ENCODE data around the gene WDR70. TPM values are rescaled to one million over a fixed set of nuclear protein-coding genes. Genes with fewer than 3 reads are reported as not detected.

WDR70 gene
- total RNA-seq, 2 donors from 2014 or later = 18.0 to 25.3 TPM

GRCh38 chr5:37557734-37558293 is 178.7 kb downstream of the WDR70 start:
- ATAC-seq (ENCODE audit: insufficient number of reproducible peaks, low FRiP score, low read depth) = no peak
- Histone ChIP-seq H3K9me3 (no peaks in the 10 kb centered on the region), H3K36me3 (no peaks in the 10 kb centered on the region), H3K27ac (no peak overlapping the region), H3K27me3 (replicated peaks; ENCODE audit: insufficient read depth) (no peaks in the 10 kb centered on the region), H3K4me1 (ENCODE audit: control insufficient read depth in 1 of 2, low read depth in 2 of 2) (peaks cover 0 to 6% of the 10 kb centered on the region in 2 donors), H3K4me3 (no peak overlapping the region)
- DNase-seq (ENCODE audit: low spot score) = no peak
- TF ChIP-seq CTCF (IDR thresholded peaks at IDR 0.05) = no peak

GRCh38 chr5:37565062-37565670 is 186.0 kb downstream of the WDR70 start:
- ATAC-seq (ENCODE audit: insufficient number of reproducible peaks, low FRiP score, low read depth) (no peak), DNase-seq (ENCODE audit: low spot score) (no peak)
- H3K4me3 ChIP-seq = no peak overlapping the region
- no peak for TF ChIP-seq CTCF (IDR thresholded peaks at IDR 0.05)
- H3K27me3 ChIP-seq (replicated peaks; ENCODE audit: insufficient read depth) = no peaks in the 10 kb centered on the region
- no peaks in the 10 kb centered on the region for H3K36me3 ChIP-seq
- no peaks in the 10 kb centered on the region for H3K4me1 ChIP-seq (ENCODE audit: control insufficient read depth in 1 of 2, low read depth in 2 of 2)
- H3K9me3 ChIP-seq = no peaks in the 10 kb centered on the region
- no peak overlapping the region for H3K27ac ChIP-seq

- no peaks in the 10 kb centered on the region for H3K9me3 ChIP-seq
- H3K36me3 ChIP-seq = no peaks in the 10 kb centered on the region
- H3K4me3 ChIP-seq = no peak overlapping the region
- no peak for TF ChIP-seq CTCF (IDR thresholded peaks at IDR 0.05)
- no peaks in the 10 kb centered on the region for H3K27me3 ChIP-seq (replicated peaks; ENCODE audit: insufficient read depth)
- ATAC-seq (ENCODE audit: insufficient number of reproducible peaks, low FRiP score, low read depth) (no peak), DNase-seq (ENCODE audit: low spot score) (no peak)
- no peak overlapping the region for H3K27ac ChIP-seq
- no peaks in the 10 kb centered on the region for H3K4me1 ChIP-seq (ENCODE audit: control insufficient read depth in 1 of 2, low read depth in 2 of 2)
Observed at GRCh38 chr5:37567566-37567965, 188.4 kb downstream of the WDR70 start.

GRCh38 chr5:37568018-37568753 is 189.1 kb downstream of the WDR70 start:
- Histone ChIP-seq H3K36me3 (no peaks in the 10 kb centered on the region), H3K4me1 (ENCODE audit: control insufficient read depth in 1 of 2, low read depth in 2 of 2) (no peaks in the 10 kb centered on the region), H3K9me3 (no peaks in the 10 kb centered on the region), H3K27me3 (replicated peaks; ENCODE audit: insufficient read depth) (no peaks in the 10 kb centered on the region), H3K27ac (no peak overlapping the region), H3K4me3 (no peak overlapping the region)
- DNase-seq (ENCODE audit: low spot score) = no peak
- TF ChIP-seq CTCF (IDR thresholded peaks at IDR 0.05) = no peak
- ATAC-seq (ENCODE audit: insufficient number of reproducible peaks, low FRiP score, low read depth) = no peak

GRCh38 chr5:37568893-37569292 is 189.8 kb downstream of the WDR70 start:
- ATAC-seq (ENCODE audit: insufficient number of reproducible peaks, low FRiP score, low read depth) (no peak), DNase-seq (ENCODE audit: low spot score) (no peak)
- Histone ChIP-seq H3K9me3 (no peaks in the 10 kb centered on the region), H3K4me3 (no peak overlapping the region), H3K4me1 (ENCODE audit: control insufficient read depth in 1 of 2, low read depth in 2 of 2) (no peaks in the 10 kb centered on the region), H3K27me3 (replicated peaks; ENCODE audit: insufficient read depth) (no peaks in the 10 kb centered on the region), H3K27ac (no peak overlapping the region), H3K36me3 (no peaks in the 10 kb centered on the region)
- TF ChIP-seq CTCF (IDR thresholded peaks at IDR 0.05) = no peak

Data from thoracic aorta (tissue), 2 donors.